ENCODE data around the gene MAP4K4. TPM values are rescaled to one million over a fixed set of nuclear protein-coding genes. Genes with fewer than 3 reads are reported as not detected.

The MAP4K4 gene
- total RNA-seq, 1 donor from 2014 or later = 91.9 TPM

- Mint-ChIP-seq H3K27me3 (ENCODE audit: insufficient read depth, low read depth) (no peaks in the 10 kb centered on the region), H3K4me3 (no peak overlapping the region), H3K36me3 (peaks cover 2% of the 10 kb centered on the region), H3K27ac (no peak overlapping the region), H3K9me3 (peaks cover 9% of the 10 kb centered on the region), H3K4me1 (peaks cover 3% of the 10 kb centered on the region)
- Histone ChIP-seq H3F3A (ENCODE audit: low read depth) (no peaks in the 10 kb centered on the region), H3K4me3 (no peak overlapping the region), H3K9me3 (ENCODE audit: low read depth) (no peaks in the 10 kb centered on the region), H3K27me3 (no peaks in the 10 kb centered on the region), H3K79me2 (ENCODE audit: low read depth) (no peaks in the 10 kb centered on the region), H2AFZ (replicated peaks) (no peak overlapping the region), H4K20me1 (ENCODE audit: low read depth) (no peaks in the 10 kb centered on the region), H3K36me3 (no peaks in the 10 kb centered on the region), H3K9ac (no peak overlapping the region), H3K4me1 (no peaks in the 10 kb centered on the region), H3K27ac (no peak overlapping the region), H3K4me2 (no peak overlapping the region)
- TF ChIP-seq EZH2 (IDR thresholded peaks at IDR 0.05) (no peak), CTCF (IDR thresholded peaks at IDR 0.05) (no peak), EZH2phosphoT487 (IDR thresholded peaks at IDR 0.05) (no peak)
- no peak for DNase-seq (ENCODE audit: low spot score)
Observed at GRCh38 chr2:101675512-101675911, 22.0 kb upstream of the MAP4K4 start.

- no peaks in the 10 kb centered on the region for H3K27me3 Mint-ChIP-seq (ENCODE audit: insufficient read depth, low read depth)
- no peak overlapping the region for H3K4me3 Mint-ChIP-seq
- no peak overlapping the region for H2AFZ ChIP-seq (replicated peaks)
- peaks cover 7% of the 10 kb centered on the region for H3K9me3 Mint-ChIP-seq
- H3K79me2 ChIP-seq (ENCODE audit: low read depth) = no peaks in the 10 kb centered on the region
- H3K9ac ChIP-seq = no peak overlapping the region
- H3K27me3 ChIP-seq = no peaks in the 10 kb centered on the region
- H3K36me3 Mint-ChIP-seq = peaks cover 2% of the 10 kb centered on the region
- no peak for DNase-seq (ENCODE audit: low spot score)
- no peaks in the 10 kb centered on the region for H3K36me3 ChIP-seq
- no peak overlapping the region for H3K4me3 ChIP-seq
- no peaks in the 10 kb centered on the region for H3K4me1 ChIP-seq
- H3K9me3 ChIP-seq (ENCODE audit: low read depth) = no peaks in the 10 kb centered on the region
- H3K27ac ChIP-seq = no peak overlapping the region
- no peaks in the 10 kb centered on the region for H4K20me1 ChIP-seq (ENCODE audit: low read depth)
- peaks cover 3% of the 10 kb centered on the region for H3K4me1 Mint-ChIP-seq
- H3K4me2 ChIP-seq = no peak overlapping the region
- no peak overlapping the region for H3K27ac Mint-ChIP-seq
- no peaks in the 10 kb centered on the region for H3F3A ChIP-seq (ENCODE audit: low read depth)
- no peak for TF ChIP-seq CTCF (IDR thresholded peaks at IDR 0.05)
- no peak for TF ChIP-seq EZH2 (IDR thresholded peaks at IDR 0.05)
- TF ChIP-seq EZH2phosphoT487 (IDR thresholded peaks at IDR 0.05) = no peak
Observed at GRCh38 chr2:101676674-101677073, 20.8 kb upstream of the MAP4K4 start.

- H4K20me1 ChIP-seq (ENCODE audit: low read depth) = no peaks in the 10 kb centered on the region
- H3K9me3 ChIP-seq (ENCODE audit: low read depth) = no peaks in the 10 kb centered on the region
- Mint-ChIP-seq H3K4me1 (peaks cover 3% of the 10 kb centered on the region), H3K27me3 (ENCODE audit: insufficient read depth, low read depth) (peaks cover under 1% of the 10 kb centered on the region), H3K9me3 (no peaks in the 10 kb centered on the region), H3K36me3 (no peaks in the 10 kb centered on the region), H3K4me3 (no peak overlapping the region), H3K27ac (no peak overlapping the region)
- no peak for TF ChIP-seq EZH2phosphoT487 (IDR thresholded peaks at IDR 0.05)
- no peak for TF ChIP-seq CTCF (IDR thresholded peaks at IDR 0.05)
- no peak for TF ChIP-seq EZH2 (IDR thresholded peaks at IDR 0.05)
- no peaks in the 10 kb centered on the region for H3F3A ChIP-seq (ENCODE audit: low read depth)
- H3K4me1 ChIP-seq = no peaks in the 10 kb centered on the region
- H3K27me3 ChIP-seq = no peaks in the 10 kb centered on the region
- H3K4me2 ChIP-seq = no peak overlapping the region
- H3K4me3 ChIP-seq = no peak overlapping the region
- no peak overlapping the region for H2AFZ ChIP-seq (replicated peaks)
- no peaks in the 10 kb centered on the region for H3K79me2 ChIP-seq (ENCODE audit: low read depth)
- H3K27ac ChIP-seq = no peak overlapping the region
- DNase-seq (ENCODE audit: low spot score) = no peak
- H3K36me3 ChIP-seq = no peaks in the 10 kb centered on the region
- H3K9ac ChIP-seq = no peak overlapping the region
Observed at GRCh38 chr2:101677658-101678057, 19.8 kb upstream of the MAP4K4 start.

All from neural progenitor cell (in vitro differentiated cells).